Stimulated activated CD4-positive, alpha-beta T cell treated with anti-CD3 and anti-CD28 coated beads, Interleukin-1b, Interleukin-23, amount 100 ng/mL, for 1 hour (primary cell): Measurements from ENCODE around the gene C11orf68.
"Not testable (repeated sequence)": the region's sequence is repeated elsewhere in the genome, so short reads cannot be mapped to it uniquely, and the experiment has no call there.

Experiments used
- DNase-seq, 2 donors: peaks; one replicate each; pipeline ENCODE4 v3.0.0-alpha.2; 2020; ENCODE audit warnings: low read depth in 2 of 2

The C11orf68 gene

GRCh38 chr11:65915101-65915820, 3.6 kb downstream of the C11orf68 start:
- DNase-seq, result no peak

- no peak for DNase-seq
These were observed 6.0 kb downstream of the C11orf68 start for GRCh38 chr11:65912845-65913244.

- DNase-seq, result no peak
These were observed 6.9 kb downstream of the C11orf68 start for GRCh38 chr11:65911682-65912568.

- DNase-seq, result no peak
These were observed 11.0 kb downstream of the C11orf68 start for GRCh38 chr11:65907878-65908277.

- no peak for DNase-seq
These were observed 12.3 kb downstream of the C11orf68 start for GRCh38 chr11:65906602-65907001.

- DNase-seq, result no peak
These were observed 15.1 kb downstream of the C11orf68 start for GRCh38 chr11:65903715-65904114.

GRCh38 chr11:65903068-65903481, 15.8 kb downstream of the C11orf68 start:
- DNase-seq, result no peak

GRCh38 chr11:65900899-65901180, 18.0 kb downstream of the C11orf68 start:
- no peak for DNase-seq

- peak; percentile 77 to 87 for DNase-seq
These were observed 18.6 kb downstream of the C11orf68 start, which contains the start of gene FOSL1 for GRCh38 chr11:65900125-65900898. TSS of gene FOSL1 (minus strand) at chr11:65900388. CDS start at chr11:65900339, 49 bp downstream.

- peak in 1 of 2 donors; percentile 62 for DNase-seq
These were observed 19.3 kb downstream of the C11orf68 start for GRCh38 chr11:65899356-65900124.

GRCh38 chr11:65898656-65899355, 20.1 kb downstream of the C11orf68 start:
- no peak for DNase-seq

GRCh38 chr11:65897020-65897471, 21.8 kb downstream of the C11orf68 start:
- no peak for DNase-seq

GRCh38 chr11:65896034-65896999, 22.5 kb downstream of the C11orf68 start:
- no peak for DNase-seq

GRCh38 chr11:65895482-65895981, 23.3 kb downstream of the C11orf68 start:
- no peak for DNase-seq

- DNase-seq, result no peak
These were observed 24.7 kb downstream of the C11orf68 start for GRCh38 chr11:65894034-65894591.

- no peak for DNase-seq
These were observed 26.1 kb downstream of the C11orf68 start for GRCh38 chr11:65892661-65893317.

GRCh38 chr11:65892137-65892540, 26.7 kb downstream of the C11orf68 start:
- DNase-seq, result not testable (repeated sequence)
